HepG2 (cell line): ENCODE measurements around the gene MCC. TPM values are rescaled to one million over a fixed set of nuclear protein-coding genes. Genes with fewer than 3 reads are reported as not detected.

ENCODE experiments used
- ARID5B ChIP-seq: IDR thresholded peaks from 2 replicates; pipeline ENCODE4 v1.4.0; 2020; ENCODE audit warnings: mild to moderate bottlenecking, missing genetic modification reagents
- ATM ChIP-seq: fragments of 450-650 bp; IDR thresholded peaks from 2 replicates; pipeline ENCODE4 v1.7.1; 2017; ENCODE audit warnings: mild to moderate bottlenecking, borderline replicate concordance
- BCL3 ChIP-seq: sonication (generic); formaldehyde crosslinking; IDR thresholded peaks from 2 replicates; pipeline ENCODE4 v1.5.1; 2020; ENCODE audit warnings: mild to moderate bottlenecking, missing genetic modification reagents, moderate library complexity
- EP300 ChIP-seq, 3 experiments: sonication (generic) in 1 of 3; formaldehyde crosslinking in 1 of 3; IDR thresholded peaks; 2 replicates each; pipeline versions ENCODE4 v1.5.1 to v1.6.1; 2011 to 2020; ENCODE audit warnings: low read depth in 2 of 3, low read length in 2 of 3, borderline replicate concordance in 1 of 3, improper control_type of control experiment in 1 of 3, mild to moderate bottlenecking in 1 of 3, missing genetic modification reagents in 1 of 3, moderate library complexity in 1 of 3
- HMG20A ChIP-seq: IDR thresholded peaks from 2 replicates; pipeline ENCODE4 v1.6.1; 2016; ENCODE audit warnings: borderline replicate concordance
- IKZF4 ChIP-seq: sonication (generic); formaldehyde crosslinking; IDR thresholded peaks from 2 replicates; pipeline ENCODE4 v1.5.1; 2020; ENCODE audit warnings: borderline replicate concordance, mild to moderate bottlenecking, low read depth, missing genetic modification reagents; ENCODE audit errors: not compliant biosample characterization
- JUN ChIP-seq: sonication (generic); formaldehyde crosslinking; IDR thresholded peaks from 2 replicates; pipeline ENCODE4 v1.4.0; 2020; ENCODE audit warnings: mild to moderate bottlenecking, missing genetic modification reagents
- RARA ChIP-seq: IDR thresholded peaks from 2 replicates; pipeline ENCODE4 v1.6.1; 2016; ENCODE audit warnings: missing genetic modification reagents, missing compliant biosample characterization
- SIX1 ChIP-seq: sonication (generic); formaldehyde crosslinking; IDR thresholded peaks from 2 replicates; pipeline ENCODE4 v1.4.0; 2020; ENCODE audit warnings: missing genetic modification reagents, borderline replicate concordance
- XRCC5 ChIP-seq: fragments of 200-400 bp; formaldehyde crosslinking; optimal IDR thresholded peaks from 2 replicates; pipeline ENCODE3; 2017; ENCODE audit warnings: mild to moderate bottlenecking, low read length
- ZBTB49 ChIP-seq: sonication (generic); formaldehyde crosslinking; IDR thresholded peaks from 2 replicates; pipeline ENCODE4 v1.4.0; 2020; ENCODE audit warnings: missing genetic modification reagents, borderline replicate concordance
- ZFP36 ChIP-seq: fragments of 150-350 bp; IDR thresholded peaks from 2 replicates; pipeline ENCODE4 v1.6.1; 2018; ENCODE audit warnings: borderline replicate concordance, low read length, low read depth; ENCODE audit not compliant: partially characterized antibody
- ZNF20 ChIP-seq: sonication (generic); formaldehyde crosslinking; IDR thresholded peaks from 2 replicates; pipeline ENCODE4 v1.4.0; 2020; ENCODE audit warnings: mild to moderate bottlenecking, moderate library complexity, missing genetic modification reagents
- polyA plus RNA-seq, 8 experiments: library from polyadenylated mRNA; depleted of rRNA in 3 of 8; stranded (reverse) in 7 of 8; unstranded in 1 of 8; fragments of >200 nt; fragmentation: Illumina TruSeq in 4 of 8; extraction: Trizol in 4 of 8; gene quantifications; 2 replicates each; pipeline versions ENCODE4 v1.2.1 to v1.2.3, GENCODE V29; 2011 to 2016; ENCODE audit warnings: low read depth in 4 of 8, missing spikeins in 1 of 8, mixed read lengths in 1 of 8; ENCODE audit not compliant: insufficient read depth in 1 of 8
- total RNA-seq, 5 experiments: library from RNA; depleted of rRNA; stranded (reverse); fragments of >200 nt; fragmentation: Illumina TruSeq; extraction: Trizol; gene quantifications; 2 replicates each; pipeline ENCODE4 v1.2.3, GENCODE V29; 2016; ENCODE audit warnings: low read depth in 1 of 5

MCC gene
- total and polyA plus RNA-seq, 2 of the 13 experiments (the other 11 are each of a cell fraction or from before 2014, with no cell fraction given): 0.55 to 2.4 TPM

GRCh38 chr5:113205323-113205722, 282.9 kb downstream of the MCC start (continued):
- no peak for TF ChIP-seq ZFP36
- no peak for TF ChIP-seq IKZF4 (CRISPR knock-in tag)
- TF ChIP-seq BCL3 (CRISPR knock-in tag): no peak
- TF ChIP-seq HMG20A: peak; percentile 21; the same call in 1 of the 2 replicates
- peak; percentile 46 for TF ChIP-seq RARA (CRISPR knock-in tag)
- peak; percentile 34 for TF ChIP-seq ARID5B (CRISPR knock-in tag)
- TF ChIP-seq ZBTB49 (CRISPR knock-in tag): no peak
- TF ChIP-seq EP300 (IDR thresholded peaks at IDR 0.05; ENCODE audit: low read depth in 2 of 2, low read length in 2 of 2): peak in 1 of 2 experiments; percentile 52; a peak in 1 of 4 replicates
- TF ChIP-seq EP300 (CRISPR knock-in tag; IDR thresholded peaks at IDR 0.05; ENCODE audit: borderline replicate concordance): no peak
- no peak for TF ChIP-seq XRCC5
- TF ChIP-seq JUN (CRISPR knock-in tag): no peak
- TF ChIP-seq ATM: no peak
- TF ChIP-seq ZNF20 (CRISPR knock-in tag): no peak
- TF ChIP-seq SIX1 (CRISPR knock-in tag): no peak
